Lower leg skin (tissue), 4 donors: Measurements from ENCODE around the gene PAQR4. TPM values are rescaled to one million over a fixed set of nuclear protein-coding genes. Genes with fewer than 3 reads are reported as not detected.

Source experiments
- DNase-seq, 2 donors: peaks; one replicate each; pipeline ENCODE4 v3.0.0-alpha.2; 2019; ENCODE audit warnings: low spot score in 2 of 2
- H3K4me3 ChIP-seq: fragments of 200-600 bp; sonication (generic); 2 replicates; pipeline ENCODE4 v1.5.1; 2017; ENCODE audit warnings: mild to moderate bottlenecking, low read depth; ENCODE audit not compliant: poor library complexity, severe bottlenecking
- CTCF ChIP-seq, 3 donors: fragments of 450-650 bp; IDR thresholded peaks; one replicate each; pipeline ENCODE4 v1.5.1; 2016; ENCODE audit warnings: antibody characterized with exemption in 3 of 3, mild to moderate bottlenecking in 3 of 3, moderate library complexity in 2 of 3
- POLR2A ChIP-seq, 2 donors: fragments of 450-650 bp; IDR thresholded peaks; one replicate each; pipeline ENCODE4 v1.6.1; 2016 to 2017; ENCODE audit warnings: antibody characterized with exemption in 2 of 2, mild to moderate bottlenecking in 1 of 2, moderate library complexity in 1 of 2
- WGBS, 2 donors: methylation state at CpG; one replicate each; pipeline ENCODE4 v1.1.5; 2018; 5-methylcytosine and 5-hydroxymethylcytosine counted together
- intact Hi-C: fragments of 100-400 bp; cut with DNase I; formaldehyde crosslinking; loops from one replicate; pipeline ENCODE4 v1.15.0; 2023; ENCODE audit warnings: low total_unique reads
- total RNA-seq, 4 donors: library from RNA; depleted of rRNA; stranded (reverse); fragments of >200 nt; gene quantifications; one replicate each; pipeline ENCODE4 v1.1.0, GENCODE V29; 2016

Gene PAQR4
- total RNA-seq, 4 donors from 2014 or later: 6.2 to 17.9 (median 10.6) TPM

GRCh38 chr16:3013998-3014690 lies 45.0 kb downstream of the PAQR4 start:
- intact Hi-C loops: no loop called here
- 63 to 71% methylated on average over 12 of the region's 12 CpGs for WGBS, 2 donors
- no peak for TF ChIP-seq POLR2A (IDR thresholded peaks at IDR 0.05)
- TF ChIP-seq CTCF (IDR thresholded peaks at IDR 0.05): no peak
- DNase-seq: no peak
- H3K4me3 ChIP-seq: no peak overlapping the region

- no peak overlapping the region for H3K4me3 ChIP-seq
- DNase-seq: no peak
- TF ChIP-seq POLR2A (IDR thresholded peaks at IDR 0.05): no peak
- no peak for TF ChIP-seq CTCF (IDR thresholded peaks at IDR 0.05)
- intact Hi-C loops: no loop called here
- WGBS, 2 donors: 85 to 89% methylated on average over 6 of the region's 6 CpGs
These were observed 45.8 kb downstream of the PAQR4 start for GRCh38 chr16:3014971-3015370.

GRCh38 chr16:3015865-3016521 lies 46.8 kb downstream of the PAQR4 start:
- intact Hi-C loops: no loop called here
- no peak for DNase-seq
- WGBS, 2 donors: 76 to 89% methylated on average over 13 of the region's 13 CpGs
- TF ChIP-seq CTCF (IDR thresholded peaks at IDR 0.05): no peak
- no peak for TF ChIP-seq POLR2A (IDR thresholded peaks at IDR 0.05)
- H3K4me3 ChIP-seq: no peak overlapping the region

GRCh38 chr16:3017344-3017743 lies 48.2 kb downstream of the PAQR4 start:
- no peak overlapping the region for H3K4me3 ChIP-seq
- TF ChIP-seq POLR2A (IDR thresholded peaks at IDR 0.05) (no peak), CTCF (IDR thresholded peaks at IDR 0.05) (no peak)
- DNase-seq: no peak
- WGBS, 2 donors: 64 to 72% methylated on average over 20 of the region's 20 CpGs
- intact Hi-C loops: no loop called here

- no peak within 1 kb of the TSS for H3K4me3 ChIP-seq
- no peak for DNase-seq
- TF ChIP-seq CTCF (IDR thresholded peaks at IDR 0.05): no peak
- no peak for TF ChIP-seq POLR2A (IDR thresholded peaks at IDR 0.05)
- WGBS, 2 donors: 5 to 19% methylated on average over 22 to 31 of the region's 52 CpGs
- intact Hi-C loops: no loop called here
These were observed 48.8 kb downstream of the PAQR4 start, which contains the start of gene CLDN6 for GRCh38 chr16:3017794-3018506. Gene CLDN6, minus strand, starts transcription at chr16:3018183. Its CDS starts 2,162 bp downstream, at chr16:3016021.
